Neural cell (in vitro differentiated cells): ENCODE measurements around the gene B4GALT1. TPM values are rescaled to one million over a fixed set of nuclear protein-coding genes. Genes with fewer than 3 reads are reported as not detected.

Experiments used
- H2AFZ ChIP-seq: fragments of 200-600, 300-800 bp; sonication (generic), shearing (Covaris generic); 2 replicates; pipeline ENCODE4 v1.6.0; 2014; ENCODE audit warnings: low read depth, mild to moderate bottlenecking, antibody characterized with exemption, low read length, moderate library complexity
- H3F3A ChIP-seq: fragments of 200-600 bp; shearing (Covaris generic); 2 replicates; pipeline ENCODE4 v1.6.1; 2016; ENCODE audit warnings: mild to moderate bottlenecking, moderate library complexity, mixed read lengths, antibody characterized with exemption, low read length; ENCODE audit not compliant: insufficient read depth, poor library complexity, severe bottlenecking
- H3K27ac ChIP-seq: fragments of 200-600, 300-800 bp; sonication (generic), shearing (Covaris generic); 2 replicates; pipeline ENCODE4 v1.5.1; 2014; ENCODE audit warnings: mild to moderate bottlenecking, low read length, moderate library complexity
- H3K27me3 ChIP-seq: fragments of 300-800, 200-600 bp; sonication (generic), shearing (Covaris generic); 2 replicates; pipeline ENCODE4 v1.6.0; 2014; ENCODE audit warnings: mild to moderate bottlenecking, low read depth, low read length, moderate library complexity; ENCODE audit not compliant: insufficient read depth
- H3K36me3 ChIP-seq: fragments of 300-800, 200-600 bp; sonication (generic), shearing (Covaris generic); 2 replicates; pipeline ENCODE4 v1.5.1; 2014; ENCODE audit warnings: mild to moderate bottlenecking, antibody characterized with exemption, low read length, moderate library complexity; ENCODE audit not compliant: insufficient read depth
- H3K4me2 ChIP-seq: fragments of 300-800, 200-600 bp; sonication (generic), shearing (Covaris generic); 2 replicates; pipeline ENCODE4 v1.6.0; 2014; ENCODE audit warnings: mild to moderate bottlenecking, low read length
- H3K4me3 ChIP-seq: fragments of 300-800, 200-600 bp; sonication (generic), shearing (Covaris generic); 2 replicates; pipeline ENCODE4 v1.5.1; 2014; ENCODE audit warnings: mild to moderate bottlenecking, low read length, moderate library complexity
- H3K79me2 ChIP-seq: fragments of 200-600 bp; shearing (Covaris generic); replicated peaks from 2 replicates; pipeline ENCODE4 v1.6.0; 2014; ENCODE audit warnings: mild to moderate bottlenecking, low read length, moderate library complexity; ENCODE audit not compliant: insufficient read depth
- H3K9ac ChIP-seq: fragments of 300-800, 200-600 bp; sonication (generic), shearing (Covaris generic); 2 replicates; pipeline ENCODE4 v1.6.1; 2016; ENCODE audit warnings: mild to moderate bottlenecking, low read length, mixed read lengths
- H3K9me2 ChIP-seq: fragments of 200-600 bp; shearing (Covaris generic); 2 replicates; pipeline ENCODE4 v1.6.1; 2016; ENCODE audit warnings: mild to moderate bottlenecking, low read length, mixed read lengths; ENCODE audit not compliant: insufficient read depth
- H3K9me3 ChIP-seq: fragments of 200-600, 300-800 bp; sonication (generic), shearing (Covaris generic); 2 replicates; pipeline ENCODE4 v1.6.1; 2016; ENCODE audit warnings: mild to moderate bottlenecking, mixed run types, low read length, moderate library complexity, mixed read lengths
- H4K20me1 ChIP-seq: fragments of 200-600 bp; shearing (Covaris generic); 2 replicates; pipeline ENCODE4 v1.6.1; 2016; ENCODE audit warnings: mild to moderate bottlenecking, mixed run types; ENCODE audit not compliant: insufficient read depth
- CTCF ChIP-seq: fragments of 450-650 bp; IDR thresholded peaks from 2 replicates; pipeline ENCODE4 v1.5.1; 2014; ENCODE audit warnings: antibody characterized with exemption, mild to moderate bottlenecking, moderate library complexity; ENCODE audit not compliant: poor library complexity, severe bottlenecking
- EP300 ChIP-seq: fragments of 450-650 bp; conservative IDR thresholded peaks from 2 replicates; pipeline ENCODE4 v1.6.1; 2014; ENCODE audit warnings: antibody characterized with exemption, mild to moderate bottlenecking, moderate library complexity; ENCODE audit not compliant: poor library complexity, severe bottlenecking
- EZH2 ChIP-seq: fragments of 200-600, 300-800 bp; shearing (Covaris generic), sonication (generic); IDR thresholded peaks from 2 replicates; pipeline ENCODE4 v1.6.1; 2014; ENCODE audit warnings: antibody characterized with exemption, low read length, borderline replicate concordance, mild to moderate bottlenecking; ENCODE audit not compliant: insufficient read depth, poor library complexity, severe bottlenecking
- MXI1 ChIP-seq: fragments of 450-650 bp; conservative IDR thresholded peaks from 2 replicates; pipeline ENCODE4 v1.6.1; 2014; ENCODE audit warnings: antibody characterized with exemption, mild to moderate bottlenecking; ENCODE audit not compliant: poor library complexity, severe bottlenecking
- POLR2AphosphoS5 ChIP-seq: IDR thresholded peaks from 2 replicates; pipeline ENCODE4 v1.6.1; 2012
- RAD21 ChIP-seq: fragments of 450-650 bp; conservative IDR thresholded peaks from 2 replicates; pipeline ENCODE4 v1.6.1; 2014; ENCODE audit warnings: antibody characterized with exemption, mild to moderate bottlenecking, moderate library complexity
- SMC3 ChIP-seq: fragments of 450-650 bp; conservative IDR thresholded peaks from 2 replicates; pipeline ENCODE4 v1.6.1; 2014; ENCODE audit warnings: antibody characterized with exemption, mild to moderate bottlenecking, moderate library complexity; ENCODE audit not compliant: poor library complexity
- TAF1 ChIP-seq: IDR thresholded peaks from 2 replicates; pipeline ENCODE4 v1.6.1; 2012; ENCODE audit warnings: low read depth
- polyA plus RNA-seq: library from polyadenylated mRNA; depleted of rRNA; stranded (reverse); fragments of >200 nt; gene quantifications from 2 replicates; pipeline ENCODE4 v1.2.3, GENCODE V29; 2014
- TF ChIP-seq, protein P1 (sequence below): IDR thresholded peaks from 2 replicates; pipeline ENCODE4 v1.6.1; 2012; ENCODE audit warnings: borderline replicate concordance

Gene B4GALT1
- polyA plus RNA-seq, 1 donor from 2014 or later = 0.41 TPM

DNA sequence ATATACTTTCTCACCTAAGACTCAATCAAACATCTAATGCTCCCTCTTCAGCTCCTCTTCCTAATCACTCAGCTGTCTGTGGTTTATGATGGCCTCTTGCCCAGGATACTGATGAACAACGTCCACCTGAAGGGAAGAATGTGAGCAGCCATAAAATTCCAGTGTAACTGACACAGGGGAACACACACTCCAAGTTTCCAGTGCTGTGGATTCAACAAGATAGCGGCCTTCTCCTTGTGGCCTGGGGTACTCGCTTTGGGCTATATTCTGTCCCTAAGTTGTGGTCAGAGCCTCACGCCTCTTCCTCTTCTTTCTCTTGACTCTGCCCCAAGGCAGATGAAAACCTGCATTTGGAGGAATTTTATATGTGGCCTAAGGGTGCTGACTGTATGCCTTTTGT, 11.7 kb downstream of the B4GALT1 start:
- H3K4me3 ChIP-seq = no peak overlapping the region
- H3K9me2 ChIP-seq = no peaks in the 10 kb centered on the region
- no peaks in the 10 kb centered on the region for H3K27me3 ChIP-seq
- H3K4me2 ChIP-seq = no peak overlapping the region
- H3K9me3 ChIP-seq = no peaks in the 10 kb centered on the region
- no peaks in the 10 kb centered on the region for H3K36me3 ChIP-seq
- no peak overlapping the region for H2AFZ ChIP-seq
- H3K79me2 ChIP-seq = no peaks in the 10 kb centered on the region
- TF ChIP-seq EZH2 (no peak), SMC3 (no peak), CTCF (no peak), MXI1 (no peak), POLR2AphosphoS5 (no peak), EP300 (no peak), TAF1 (no peak), RAD21 (no peak)
- TF ChIP-seq, protein P1, sequence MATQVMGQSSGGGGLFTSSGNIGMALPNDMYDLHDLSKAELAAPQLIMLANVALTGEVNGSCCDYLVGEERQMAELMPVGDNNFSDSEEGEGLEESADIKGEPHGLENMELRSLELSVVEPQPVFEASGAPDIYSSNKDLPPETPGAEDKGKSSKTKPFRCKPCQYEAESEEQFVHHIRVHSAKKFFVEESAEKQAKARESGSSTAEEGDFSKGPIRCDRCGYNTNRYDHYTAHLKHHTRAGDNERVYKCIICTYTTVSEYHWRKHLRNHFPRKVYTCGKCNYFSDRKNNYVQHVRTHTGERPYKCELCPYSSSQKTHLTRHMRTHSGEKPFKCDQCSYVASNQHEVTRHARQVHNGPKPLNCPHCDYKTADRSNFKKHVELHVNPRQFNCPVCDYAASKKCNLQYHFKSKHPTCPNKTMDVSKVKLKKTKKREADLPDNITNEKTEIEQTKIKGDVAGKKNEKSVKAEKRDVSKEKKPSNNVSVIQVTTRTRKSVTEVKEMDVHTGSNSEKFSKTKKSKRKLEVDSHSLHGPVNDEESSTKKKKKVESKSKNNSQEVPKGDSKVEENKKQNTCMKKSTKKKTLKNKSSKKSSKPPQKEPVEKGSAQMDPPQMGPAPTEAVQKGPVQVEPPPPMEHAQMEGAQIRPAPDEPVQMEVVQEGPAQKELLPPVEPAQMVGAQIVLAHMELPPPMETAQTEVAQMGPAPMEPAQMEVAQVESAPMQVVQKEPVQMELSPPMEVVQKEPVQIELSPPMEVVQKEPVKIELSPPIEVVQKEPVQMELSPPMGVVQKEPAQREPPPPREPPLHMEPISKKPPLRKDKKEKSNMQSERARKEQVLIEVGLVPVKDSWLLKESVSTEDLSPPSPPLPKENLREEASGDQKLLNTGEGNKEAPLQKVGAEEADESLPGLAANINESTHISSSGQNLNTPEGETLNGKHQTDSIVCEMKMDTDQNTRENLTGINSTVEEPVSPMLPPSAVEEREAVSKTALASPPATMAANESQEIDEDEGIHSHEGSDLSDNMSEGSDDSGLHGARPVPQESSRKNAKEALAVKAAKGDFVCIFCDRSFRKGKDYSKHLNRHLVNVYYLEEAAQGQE = no peak
- H4K20me1 ChIP-seq = no peaks in the 10 kb centered on the region
- H3K9ac ChIP-seq = no peak overlapping the region
- no peaks in the 10 kb centered on the region for H3F3A ChIP-seq
- H3K27ac ChIP-seq = no peak overlapping the region

GRCh38 chr9:33154371-33154770, 12.8 kb downstream of the B4GALT1 start:
- Histone ChIP-seq H2AFZ (no peak overlapping the region), H3K4me3 (no peak overlapping the region), H3K9ac (no peak overlapping the region), H3K4me2 (no peak overlapping the region), H3K9me2 (no peaks in the 10 kb centered on the region), H4K20me1 (no peaks in the 10 kb centered on the region), H3F3A (no peaks in the 10 kb centered on the region), H3K27ac (no peak overlapping the region), H3K9me3 (no peaks in the 10 kb centered on the region), H3K27me3 (no peaks in the 10 kb centered on the region), H3K36me3 (no peaks in the 10 kb centered on the region), H3K79me2 (no peaks in the 10 kb centered on the region)
- TF ChIP-seq CTCF (no peak), MXI1 (no peak), POLR2AphosphoS5 (no peak)
